Thoracic aorta (tissue), 2 donors: ENCODE results near the gene UBE2V1. TPM values are rescaled to one million over a fixed set of nuclear protein-coding genes. Genes with fewer than 3 reads are reported as not detected.

Experiments used
- ATAC-seq: fragments of 150-250 bp; one replicate; pipeline ENCODE4 v1.8.0; 2017; ENCODE audit warnings: low read depth; ENCODE audit not compliant: insufficient number of reproducible peaks, low FRiP score
- DNase-seq: peaks from one replicate; pipeline ENCODE4 v3.0.0-alpha.2; 2020; ENCODE audit warnings: low spot score
- H3K27ac ChIP-seq, 2 donors: fragments of 200-600 bp; sonication (generic); 1 replicate in 1 of 2; 2 replicates in 1 of 2; pipeline ENCODE4 v1.5.1; 2016; ENCODE audit warnings: mild to moderate bottlenecking in 2 of 2, moderate library complexity in 2 of 2
- H3K27me3 ChIP-seq: fragments of 200-600 bp; sonication (generic); replicated peaks from 2 replicates; pipeline ENCODE4 v1.6.0; 2016; ENCODE audit warnings: mild to moderate bottlenecking; ENCODE audit not compliant: insufficient read depth
- H3K36me3 ChIP-seq: fragments of 200-600 bp; sonication (generic); one replicate; pipeline ENCODE4 v1.5.1; 2016
- H3K4me1 ChIP-seq, 2 donors: fragments of 200-600 bp; sonication (generic); 1 replicate in 1 of 2; 2 replicates in 1 of 2; pipeline versions ENCODE4 v1.5.1 to v1.6.0; 2016; ENCODE audit warnings: low read depth in 2 of 2, mild to moderate bottlenecking in 1 of 2; ENCODE audit not compliant: control insufficient read depth in 1 of 2
- H3K4me3 ChIP-seq: fragments of 200-600 bp; sonication (generic); 2 replicates; pipeline ENCODE4 v1.5.1; 2016; ENCODE audit warnings: mild to moderate bottlenecking
- H3K9me3 ChIP-seq: fragments of 200-600 bp; sonication (generic); 2 replicates; pipeline ENCODE4 v1.5.1; 2016
- CTCF ChIP-seq: fragments of 200-600 bp; sonication (generic); IDR thresholded peaks from one replicate; pipeline ENCODE4 v1.5.1; 2019; ENCODE audit warnings: antibody characterized with exemption
- total RNA-seq, 2 donors: library from RNA; depleted of rRNA; stranded (reverse); fragments of >200 nt; gene quantifications; one replicate each; pipeline versions ENCODE4 v1.1.0 to v1.2.3, GENCODE V29; 2016

UBE2V1 gene
- total RNA-seq, 2 donors from 2014 or later, result 91.7 to 98.4 TPM

GRCh38 chr20:50111829-50112495 is 988 bp downstream of the UBE2V1 start:
- Histone ChIP-seq H3K4me1 (peaks cover 27 to 79% of the 10 kb centered on the region in 2 donors), H3K36me3 (no peaks in the 10 kb centered on the region), H3K27me3 (no peaks in the 10 kb centered on the region), H3K27ac (peak overlapping the region; percentile 95), H3K9me3 (no peaks in the 10 kb centered on the region), H3K4me3 (peak overlapping the region; percentile 91)
- DNase-seq (no peak), ATAC-seq (no peak)
- no peak for TF ChIP-seq CTCF

DNA sequence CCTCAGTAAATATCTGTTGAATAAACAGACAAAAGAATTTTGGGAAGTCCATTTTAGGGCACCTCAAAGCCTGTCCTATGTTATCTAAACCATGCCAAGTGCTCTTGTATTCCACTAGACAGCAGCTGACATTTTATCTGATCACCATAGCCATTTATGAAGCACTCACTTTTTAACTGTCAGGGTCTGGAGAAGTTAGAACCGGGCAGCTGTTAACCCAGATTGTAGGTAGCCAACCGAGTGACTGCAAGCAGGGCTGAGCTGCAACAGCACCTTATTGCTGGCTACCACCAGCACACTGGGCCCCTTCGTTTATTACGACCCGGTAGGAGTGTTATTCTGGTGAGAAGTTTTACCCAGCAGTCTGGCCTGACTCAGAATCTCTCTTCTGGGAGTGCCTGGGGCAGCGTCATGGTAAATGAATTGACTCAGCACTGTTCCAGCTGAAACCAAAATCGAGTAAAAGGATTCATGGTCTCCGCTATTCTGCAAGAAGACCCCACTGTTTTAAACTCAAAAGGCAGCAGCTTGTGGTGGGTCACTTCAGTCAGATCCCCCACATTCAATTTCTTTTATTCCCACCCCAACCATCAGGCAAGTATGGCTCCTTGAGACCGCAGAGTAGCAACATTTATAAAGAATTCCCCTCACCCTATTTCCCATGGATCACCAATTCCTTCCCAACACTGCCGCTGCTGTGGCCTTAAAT is 1.7 kb downstream of the UBE2V1 start:
- no peak for TF ChIP-seq CTCF
- Histone ChIP-seq H3K27ac (peak overlapping the region in 1 of 2 donors; percentile 95), H3K36me3 (no peaks in the 10 kb centered on the region), H3K9me3 (no peaks in the 10 kb centered on the region), H3K4me3 (peak overlapping the region; percentile 91), H3K27me3 (no peaks in the 10 kb centered on the region), H3K4me1 (peaks cover 26 to 83% of the 10 kb centered on the region in 2 donors)
- ATAC-seq (no peak), DNase-seq (no peak)

- Histone ChIP-seq H3K9me3 (no peaks in the 10 kb centered on the region), H3K4me3 (peak overlapping the region; percentile 91), H3K27me3 (no peaks in the 10 kb centered on the region), H3K4me1 (peaks cover 32 to 87% of the 10 kb centered on the region in 2 donors), H3K36me3 (no peaks in the 10 kb centered on the region), H3K27ac (peak overlapping the region in 1 of 2 donors; percentile 95)
- DNase-seq (no peak), ATAC-seq (no peak)
- no peak for TF ChIP-seq CTCF
Measured at GRCh38 chr20:50110141-50111047, 2.6 kb downstream of the UBE2V1 start.

- no peak for ATAC-seq
- no peak for DNase-seq
- TF ChIP-seq CTCF, result no peak
- Histone ChIP-seq H3K4me1 (peaks cover 32 to 81% of the 10 kb centered on the region in 2 donors), H3K27me3 (no peaks in the 10 kb centered on the region), H3K36me3 (no peaks in the 10 kb centered on the region), H3K4me3 (no peak overlapping the region), H3K27ac (peak overlapping the region in 1 of 2 donors; percentile 4), H3K9me3 (no peaks in the 10 kb centered on the region)
Measured at GRCh38 chr20:50108556-50109235, 4.3 kb downstream of the UBE2V1 start.
